ENCODE data around the gene TRAPPC11.
"Not testable (repeated sequence)": the region's sequence is repeated elsewhere in the genome, so short reads cannot be mapped to it uniquely, and the experiment has no call there.

DNA sequence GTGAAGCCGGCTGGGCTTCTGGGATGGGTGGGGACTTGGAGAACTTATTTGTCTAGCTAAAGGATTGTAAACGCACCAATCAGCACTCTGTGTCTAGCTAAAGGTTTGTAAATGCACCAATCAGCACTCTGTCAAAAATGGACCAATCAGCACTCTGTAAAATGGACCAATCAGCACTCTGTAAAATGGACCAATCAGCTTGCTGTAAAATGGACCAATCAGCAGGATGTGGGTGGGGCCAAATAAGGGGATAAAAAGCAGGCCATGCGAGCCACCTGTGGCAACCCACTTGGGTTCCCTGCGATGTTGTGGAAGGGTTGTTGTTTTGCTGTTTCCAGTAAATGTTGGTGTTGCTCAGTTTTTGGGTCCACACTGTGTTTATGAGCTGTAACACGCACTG is 66.5 kb downstream of the TRAPPC11 start:
- TF ChIP-seq, protein P1, sequence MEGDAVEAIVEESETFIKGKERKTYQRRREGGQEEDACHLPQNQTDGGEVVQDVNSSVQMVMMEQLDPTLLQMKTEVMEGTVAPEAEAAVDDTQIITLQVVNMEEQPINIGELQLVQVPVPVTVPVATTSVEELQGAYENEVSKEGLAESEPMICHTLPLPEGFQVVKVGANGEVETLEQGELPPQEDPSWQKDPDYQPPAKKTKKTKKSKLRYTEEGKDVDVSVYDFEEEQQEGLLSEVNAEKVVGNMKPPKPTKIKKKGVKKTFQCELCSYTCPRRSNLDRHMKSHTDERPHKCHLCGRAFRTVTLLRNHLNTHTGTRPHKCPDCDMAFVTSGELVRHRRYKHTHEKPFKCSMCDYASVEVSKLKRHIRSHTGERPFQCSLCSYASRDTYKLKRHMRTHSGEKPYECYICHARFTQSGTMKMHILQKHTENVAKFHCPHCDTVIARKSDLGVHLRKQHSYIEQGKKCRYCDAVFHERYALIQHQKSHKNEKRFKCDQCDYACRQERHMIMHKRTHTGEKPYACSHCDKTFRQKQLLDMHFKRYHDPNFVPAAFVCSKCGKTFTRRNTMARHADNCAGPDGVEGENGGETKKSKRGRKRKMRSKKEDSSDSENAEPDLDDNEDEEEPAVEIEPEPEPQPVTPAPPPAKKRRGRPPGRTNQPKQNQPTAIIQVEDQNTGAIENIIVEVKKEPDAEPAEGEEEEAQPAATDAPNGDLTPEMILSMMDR (IDR thresholded peaks at IDR 0.05) = not testable (repeated sequence)
- not testable (repeated sequence) for TF ChIP-seq POLR2A (IDR thresholded peaks at IDR 0.05)

Data from right lobe of liver (tissue), 4 donors.